ENCODE results near the gene DNTT.

The DNTT gene

DNA sequence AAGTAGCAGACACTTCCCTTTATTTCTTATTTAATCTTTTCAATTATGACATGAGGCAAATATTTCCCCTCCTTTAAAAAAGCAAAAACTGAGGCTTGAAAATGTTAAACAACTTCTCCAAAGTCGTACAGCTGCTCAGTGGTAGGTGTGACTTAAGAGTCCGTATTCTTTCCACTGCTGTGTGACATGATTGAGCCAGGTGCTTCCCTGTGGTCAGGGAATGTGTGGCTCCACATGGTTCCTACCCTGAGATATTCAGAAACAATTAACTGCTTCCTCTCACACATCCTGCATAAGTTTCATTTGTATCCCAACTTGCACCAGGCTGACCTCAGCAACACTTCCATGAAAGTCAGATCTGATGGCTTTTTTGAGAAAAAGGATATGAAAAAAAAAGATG, 41.0 kb downstream of the DNTT start:
- DNase-seq (ENCODE audit: low read depth): no peak

DNA sequence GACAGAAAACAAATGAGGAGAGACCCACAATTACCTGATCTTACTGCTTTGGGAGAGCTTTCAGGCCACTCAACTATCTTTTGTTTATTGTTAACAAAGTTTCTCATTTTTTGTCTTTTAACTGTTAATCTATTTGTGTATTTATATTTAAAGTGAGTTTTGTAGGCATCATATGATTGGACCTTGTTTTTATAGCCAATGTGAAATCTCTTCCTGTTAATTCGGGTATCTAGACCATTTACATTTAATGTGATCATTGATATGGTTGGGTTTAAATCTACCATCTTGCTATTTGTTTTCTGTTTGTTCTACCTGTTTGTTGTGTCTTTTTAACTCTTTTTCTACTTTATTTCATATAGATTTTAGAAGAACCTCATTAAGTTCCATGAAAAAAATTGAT, 42.1 kb downstream of the DNTT start:
- DNase-seq (ENCODE audit: low read depth): no peak

DNA sequence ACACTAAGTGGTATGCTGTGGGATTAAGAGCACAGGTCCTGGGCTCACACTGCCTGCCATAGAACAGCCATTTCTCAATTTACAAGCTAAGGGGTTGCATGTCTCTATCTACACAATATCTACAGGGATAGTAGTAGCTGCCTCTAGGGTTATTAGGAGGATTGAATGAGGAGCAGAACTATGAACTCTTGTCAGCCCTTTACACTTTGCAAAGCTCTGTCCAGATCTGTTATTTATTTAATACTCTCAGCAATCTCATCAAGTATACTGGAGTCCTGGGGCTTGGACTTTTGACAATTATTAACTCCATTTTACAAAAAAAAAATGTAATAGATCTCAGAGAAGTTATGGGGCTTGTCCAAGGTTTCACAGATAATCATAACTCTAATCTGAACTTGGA, 47.8 kb downstream of the DNTT start:
- DNase-seq (ENCODE audit: low read depth): no peak

DNA sequence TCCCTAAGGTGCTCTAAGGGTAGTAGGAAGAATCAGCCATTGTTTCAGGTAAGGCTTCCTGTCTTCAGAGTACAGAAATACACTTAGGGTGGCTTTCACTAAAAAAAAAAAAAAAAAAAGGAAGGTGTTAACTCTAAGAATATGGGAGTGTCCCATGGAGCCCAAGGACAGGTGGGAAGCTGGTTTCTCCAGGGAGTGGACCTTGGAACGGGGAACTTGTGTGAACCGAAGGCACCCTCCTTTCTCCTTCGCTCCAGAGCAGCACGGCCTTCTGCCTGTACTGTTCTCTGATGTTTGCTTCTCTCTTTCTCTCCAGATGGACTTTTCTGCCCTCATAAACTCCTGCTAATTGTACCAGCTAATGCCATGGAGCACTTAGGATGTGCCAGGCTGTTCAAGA, 48.3 kb downstream of the DNTT start:
- DNase-seq (ENCODE audit: low read depth): no peak

DNA sequence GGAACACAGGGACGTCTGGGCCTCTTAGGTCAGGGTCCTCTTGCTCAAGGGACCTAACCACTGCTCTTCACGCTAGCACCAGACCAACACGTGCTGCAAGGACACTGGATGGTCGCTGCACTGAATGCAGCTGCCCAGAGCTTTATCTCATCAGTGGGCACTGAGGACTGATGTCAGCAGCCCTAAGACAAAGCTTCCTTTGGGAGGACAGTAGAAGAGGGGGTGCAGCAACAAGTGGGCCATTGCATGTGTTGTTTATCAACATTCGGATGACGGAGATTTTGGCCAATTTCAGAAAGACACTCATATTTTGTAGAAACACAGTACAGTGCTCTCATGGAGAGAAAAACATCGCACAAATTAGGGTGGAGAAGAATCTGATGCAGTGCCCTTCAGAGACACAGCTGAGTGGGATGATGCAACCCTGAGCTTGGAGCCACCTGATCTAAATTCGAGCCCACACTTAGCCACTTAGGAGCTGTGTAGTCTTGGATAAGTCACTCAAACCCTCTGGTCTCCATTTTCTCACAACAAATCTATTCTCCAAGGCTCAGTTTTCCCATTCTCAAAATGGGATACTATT, 52.9 kb downstream of the DNTT start:
- DNase-seq (ENCODE audit: low read depth): no peak

DNA sequence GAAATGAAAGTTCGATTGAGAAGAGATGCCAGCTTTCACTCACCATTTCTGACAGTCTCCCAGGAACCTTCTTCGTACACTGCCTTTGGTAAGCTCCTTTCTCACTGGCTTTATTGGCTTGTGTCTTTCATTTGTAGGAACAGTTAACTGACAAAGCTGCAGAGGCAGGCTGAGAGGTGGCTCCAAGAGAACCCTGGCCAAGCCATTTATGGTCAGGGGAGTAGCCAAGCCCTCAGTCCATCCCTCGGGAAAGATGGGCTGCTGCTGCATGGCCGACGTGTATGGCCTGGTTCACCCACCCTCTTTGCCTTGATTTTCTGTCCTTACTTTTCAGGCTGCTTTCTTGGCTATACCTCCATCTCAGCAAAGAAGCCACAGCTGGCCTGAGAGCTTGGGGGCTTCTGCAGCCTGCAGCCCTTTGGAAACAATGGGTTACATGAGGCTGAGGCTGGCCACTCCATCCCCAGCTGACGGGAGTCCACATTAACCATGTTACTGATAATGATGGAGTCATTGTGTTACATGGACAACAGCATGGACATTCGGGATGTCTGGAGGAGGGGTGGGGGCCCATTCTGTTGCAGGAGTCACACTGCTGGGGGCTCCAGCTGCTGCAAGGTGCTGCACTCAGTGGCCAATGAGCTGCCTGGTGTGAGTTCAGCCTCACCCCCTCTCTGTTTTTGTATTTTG, 54.8 kb downstream of the DNTT start, which contains the start of gene OPALIN:
Gene OPALIN (minus strand): TSS at position 152 of the 690 bp plus-strand sequence. CDS start 106 bp downstream, at position 46.
- DNase-seq (ENCODE audit: low read depth): no peak

DNA sequence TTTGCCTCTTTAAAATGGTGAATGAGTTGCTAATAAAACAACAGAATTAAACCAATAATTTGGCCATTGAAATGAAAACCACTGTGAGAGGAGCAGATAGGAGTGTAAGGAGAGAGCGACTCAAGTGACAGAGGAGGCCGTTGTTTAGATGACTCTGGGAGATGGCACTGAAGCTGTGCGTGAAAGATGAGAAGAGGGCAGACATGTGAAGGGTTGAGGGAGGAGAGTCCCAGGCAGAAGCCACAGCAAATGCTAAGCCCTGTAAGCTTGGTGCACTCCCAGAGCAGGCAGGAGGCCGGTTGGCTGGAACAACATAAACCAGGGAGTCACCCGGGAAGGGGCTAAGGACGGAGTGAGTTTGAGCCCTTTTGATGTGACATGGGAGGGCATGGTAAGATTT, 55.4 kb downstream of the DNTT start:
- DNase-seq (ENCODE audit: low read depth): no peak

DNA sequence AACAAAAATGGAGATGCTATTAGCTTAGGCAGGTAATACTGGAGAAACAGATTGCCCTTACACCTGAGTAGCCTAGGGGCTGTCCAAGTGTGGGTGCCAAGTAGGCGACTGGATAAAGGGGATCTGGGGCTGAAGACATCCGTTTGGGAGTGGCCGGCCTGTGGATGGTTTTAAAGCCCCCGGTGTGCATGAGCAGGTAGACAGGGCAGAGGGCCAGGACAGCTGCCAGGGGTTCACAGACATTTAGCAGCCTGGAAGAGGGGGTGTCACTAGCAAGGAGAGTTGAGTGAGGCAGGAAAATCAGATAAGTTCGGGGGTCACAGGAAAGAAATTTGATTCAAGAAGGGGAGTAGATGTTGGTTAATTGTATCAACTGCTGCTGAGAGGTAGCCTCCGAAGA, 56.1 kb downstream of the DNTT start:
- DNase-seq (ENCODE audit: low read depth): no peak

DNA sequence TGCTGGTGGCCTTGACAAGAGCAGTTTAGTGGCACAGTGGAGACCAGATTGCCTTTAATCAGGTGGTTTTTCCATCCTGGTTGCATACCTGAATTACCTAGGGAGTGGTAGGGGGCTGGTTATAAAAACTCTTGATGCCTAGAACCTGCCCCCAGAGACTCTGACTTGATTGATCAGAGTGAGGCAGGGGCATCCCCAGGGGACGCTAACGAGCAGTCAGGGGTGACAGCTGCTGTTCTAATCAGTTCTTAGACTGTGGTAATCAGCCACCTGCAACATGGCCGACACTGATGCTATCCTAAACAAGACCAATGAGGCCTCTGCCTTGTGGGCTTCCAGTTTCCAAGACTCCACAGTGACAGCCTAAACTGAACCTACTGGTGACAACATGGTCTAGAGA, 56.5 kb downstream of the DNTT start:
- DNase-seq (ENCODE audit: low read depth): no peak

DNA sequence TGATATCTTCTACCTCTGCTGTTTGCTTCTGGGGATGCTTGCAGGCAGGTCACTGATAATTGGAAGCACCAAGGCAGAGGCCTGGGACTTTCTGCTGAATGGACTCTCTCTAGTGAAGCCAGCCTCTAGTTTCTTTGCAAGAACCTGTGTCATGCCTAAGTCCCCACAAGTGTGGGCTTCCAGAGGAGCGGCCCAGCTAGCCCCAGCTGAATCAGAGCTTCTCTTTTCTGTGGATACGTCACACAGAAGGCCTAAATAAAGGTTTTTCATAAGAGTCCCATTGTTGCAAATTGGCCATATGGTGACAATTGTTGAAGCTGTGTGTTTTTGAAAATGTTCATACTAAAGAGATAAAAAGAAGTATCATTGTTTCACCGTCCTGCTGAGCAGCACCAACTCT, 61.3 kb downstream of the DNTT start:
- no peak for DNase-seq (ENCODE audit: low read depth)

DNA sequence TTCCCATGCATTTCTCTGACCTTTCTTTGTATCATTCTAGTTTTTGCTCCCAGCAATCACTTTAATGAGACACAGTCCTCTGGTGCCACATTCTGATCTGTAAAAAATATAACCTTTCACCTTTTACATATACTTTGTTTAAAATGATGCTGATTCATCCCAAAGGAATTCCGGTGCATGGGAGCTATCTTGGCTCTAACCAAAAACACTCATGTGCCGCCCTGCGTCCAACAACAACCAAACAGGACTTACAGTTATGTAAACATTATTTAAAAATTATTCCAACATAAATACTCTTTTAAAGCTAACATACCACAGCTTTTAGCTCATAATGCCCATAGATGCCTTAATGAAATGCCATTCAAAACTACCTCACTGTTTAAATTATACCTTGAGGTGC, 62.3 kb downstream of the DNTT start:
- no peak for DNase-seq (ENCODE audit: low read depth)

DNA sequence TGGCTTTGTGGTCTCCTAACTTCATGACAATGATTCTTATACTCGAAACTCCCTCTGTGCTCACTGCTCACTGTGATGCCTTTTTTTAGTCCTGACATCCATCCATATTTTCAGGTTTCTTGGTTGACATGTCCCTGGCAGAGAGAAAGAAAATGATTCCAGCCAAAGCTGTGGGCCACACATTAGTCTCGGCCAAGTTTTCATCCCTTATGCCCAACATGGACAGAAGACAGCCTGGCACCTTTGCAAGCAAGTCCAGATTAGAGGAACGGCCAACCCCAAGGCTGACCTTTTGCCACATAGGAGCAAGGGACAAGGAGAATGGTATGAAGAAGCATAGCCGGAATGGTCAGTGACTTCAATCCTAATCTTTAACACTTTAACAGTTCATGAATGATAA, 63.2 kb downstream of the DNTT start:
- no peak for DNase-seq (ENCODE audit: low read depth)

DNA sequence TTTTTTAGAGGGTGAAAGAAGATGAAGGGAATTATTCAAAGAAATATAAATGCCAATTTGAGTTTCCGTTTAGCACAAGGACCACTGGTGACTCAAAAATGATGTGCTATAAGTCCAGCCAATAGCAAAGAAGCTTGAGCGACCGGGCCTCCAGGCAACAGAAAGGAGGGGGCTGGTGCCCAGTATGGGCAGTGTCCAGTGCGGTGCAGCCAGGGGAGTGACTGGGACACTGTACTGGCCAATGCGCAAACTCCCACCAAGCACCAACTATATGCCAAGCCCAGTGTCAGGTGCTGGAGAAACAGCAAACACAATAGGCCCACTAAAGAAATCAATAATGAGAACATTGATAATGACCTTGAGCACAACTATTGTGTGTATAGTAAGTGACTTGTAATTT, 64.7 kb downstream of the DNTT start:
- DNase-seq (ENCODE audit: low read depth): no peak

DNA sequence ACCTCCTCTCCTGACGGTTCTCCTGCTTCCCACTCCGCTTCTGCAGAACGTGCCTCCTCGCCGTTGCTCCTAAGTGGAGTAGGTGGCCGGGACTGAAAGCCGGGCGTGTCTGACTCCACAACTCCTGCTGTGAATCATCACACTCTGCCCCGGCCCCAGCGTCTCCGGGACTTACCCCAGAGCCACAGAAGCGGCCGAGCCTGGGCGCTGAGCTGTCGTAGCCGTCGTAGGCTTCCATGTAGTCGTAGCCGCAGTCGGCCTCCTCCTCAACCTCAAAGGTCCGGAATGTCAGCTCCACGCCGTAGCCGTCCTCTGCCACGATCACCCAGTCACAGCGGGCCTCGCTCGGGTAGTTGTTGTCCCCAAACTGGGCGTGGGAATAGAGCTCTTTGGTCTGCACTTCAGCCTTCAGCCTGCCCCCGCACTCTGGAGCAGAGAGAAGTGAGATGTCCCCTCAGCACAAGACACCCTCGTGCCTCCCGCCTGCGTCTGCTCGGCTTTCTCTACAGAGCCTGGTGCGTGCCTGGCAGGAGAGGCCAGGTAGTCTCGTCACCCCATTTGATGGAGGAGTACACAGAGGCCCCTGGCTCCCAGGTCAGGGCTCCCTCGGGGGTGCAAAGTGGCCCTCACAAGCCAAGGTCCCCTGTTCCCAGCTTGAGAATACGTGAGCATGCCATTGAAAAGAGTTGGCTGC, 65.8 kb downstream of the DNTT start:
- no peak for DNase-seq (ENCODE audit: low read depth)

DNA sequence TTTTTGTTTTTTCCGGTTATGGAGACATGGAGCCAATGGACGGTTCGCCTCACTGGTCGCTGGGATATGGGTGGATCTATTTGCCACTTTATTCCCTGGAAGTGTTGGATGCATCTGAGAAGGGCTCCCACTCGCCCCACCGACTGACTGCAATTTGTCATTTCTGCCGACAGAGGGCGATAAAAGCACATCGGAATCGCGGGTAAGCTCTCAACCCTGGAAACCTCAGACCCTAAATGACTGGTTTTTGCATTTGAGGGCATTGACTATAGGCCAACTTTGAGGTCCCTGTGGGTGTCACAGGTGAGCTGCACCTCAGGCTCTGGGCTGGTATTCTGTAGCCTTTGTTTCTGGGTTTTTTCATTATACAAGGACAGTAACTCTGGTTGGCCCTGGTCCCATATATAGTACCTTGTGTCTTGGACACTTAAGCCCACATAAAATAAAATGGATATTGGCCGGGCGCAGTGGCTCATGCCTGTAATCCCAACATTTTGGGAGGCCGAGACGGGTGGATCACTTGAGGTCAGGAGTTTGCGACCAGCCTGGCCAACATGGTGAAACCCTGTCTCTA, 66.4 kb downstream of the DNTT start:
- peak; percentile 33 for DNase-seq (ENCODE audit: low read depth)

DNA sequence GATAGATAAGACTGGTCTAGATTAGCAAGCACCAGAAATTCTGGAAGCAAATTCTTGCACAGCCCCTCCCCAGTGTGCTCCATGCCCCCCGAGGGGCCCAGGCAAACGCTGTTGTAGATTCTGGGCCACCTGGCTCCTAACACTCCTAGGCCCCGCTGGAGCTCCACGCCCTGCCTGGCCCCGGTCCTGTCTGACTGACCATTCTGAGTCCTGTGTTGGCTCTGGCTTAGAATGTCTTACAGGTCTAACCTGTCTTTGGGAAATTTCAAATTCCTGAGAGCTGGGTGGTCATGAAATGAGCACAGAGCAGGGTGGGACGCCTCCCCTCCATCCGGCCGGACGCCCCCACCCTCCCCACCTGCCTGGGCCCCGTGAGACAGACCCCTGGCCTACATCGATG, 67.1 kb downstream of the DNTT start:
- no peak for DNase-seq (ENCODE audit: low read depth)

DNA sequence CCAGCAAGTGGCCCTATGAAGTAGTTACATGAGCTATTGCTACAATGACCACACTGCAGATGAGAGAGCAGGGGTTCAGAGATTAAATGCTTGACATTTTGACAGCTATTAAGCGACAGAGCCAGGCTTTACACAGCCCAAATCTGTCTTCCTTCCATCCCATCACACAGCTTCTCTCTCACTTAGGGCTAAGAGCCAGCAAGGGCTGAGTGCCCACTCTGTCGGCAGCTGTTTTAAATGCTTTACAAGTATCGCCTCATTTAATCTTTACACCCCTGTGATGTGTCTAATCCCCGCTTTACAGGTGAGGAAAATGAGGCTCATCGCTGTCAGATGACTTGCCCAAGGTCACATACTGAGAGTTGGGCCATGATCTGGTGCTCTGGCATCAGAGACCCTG, 69.8 kb downstream of the DNTT start:
- no peak for DNase-seq (ENCODE audit: low read depth)

DNA sequence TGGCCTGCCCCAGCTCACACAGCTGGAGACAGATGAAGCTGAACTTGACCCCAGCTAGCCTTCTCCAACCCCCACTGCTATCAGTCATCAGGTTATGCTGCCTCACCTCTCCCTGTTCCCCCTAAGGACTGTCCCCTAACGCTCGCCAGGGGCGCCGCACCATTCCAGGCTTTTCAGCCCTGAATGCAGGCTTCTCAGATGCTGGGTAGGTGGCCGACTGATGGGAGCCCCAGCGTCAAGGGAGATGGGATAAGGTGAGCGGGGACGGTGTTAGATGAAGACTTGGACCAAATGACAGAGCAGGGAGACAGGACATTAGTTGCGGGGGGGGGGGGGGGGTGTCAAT, 70.4 kb downstream of the DNTT start:
- no peak for DNase-seq (ENCODE audit: low read depth)

DNA sequence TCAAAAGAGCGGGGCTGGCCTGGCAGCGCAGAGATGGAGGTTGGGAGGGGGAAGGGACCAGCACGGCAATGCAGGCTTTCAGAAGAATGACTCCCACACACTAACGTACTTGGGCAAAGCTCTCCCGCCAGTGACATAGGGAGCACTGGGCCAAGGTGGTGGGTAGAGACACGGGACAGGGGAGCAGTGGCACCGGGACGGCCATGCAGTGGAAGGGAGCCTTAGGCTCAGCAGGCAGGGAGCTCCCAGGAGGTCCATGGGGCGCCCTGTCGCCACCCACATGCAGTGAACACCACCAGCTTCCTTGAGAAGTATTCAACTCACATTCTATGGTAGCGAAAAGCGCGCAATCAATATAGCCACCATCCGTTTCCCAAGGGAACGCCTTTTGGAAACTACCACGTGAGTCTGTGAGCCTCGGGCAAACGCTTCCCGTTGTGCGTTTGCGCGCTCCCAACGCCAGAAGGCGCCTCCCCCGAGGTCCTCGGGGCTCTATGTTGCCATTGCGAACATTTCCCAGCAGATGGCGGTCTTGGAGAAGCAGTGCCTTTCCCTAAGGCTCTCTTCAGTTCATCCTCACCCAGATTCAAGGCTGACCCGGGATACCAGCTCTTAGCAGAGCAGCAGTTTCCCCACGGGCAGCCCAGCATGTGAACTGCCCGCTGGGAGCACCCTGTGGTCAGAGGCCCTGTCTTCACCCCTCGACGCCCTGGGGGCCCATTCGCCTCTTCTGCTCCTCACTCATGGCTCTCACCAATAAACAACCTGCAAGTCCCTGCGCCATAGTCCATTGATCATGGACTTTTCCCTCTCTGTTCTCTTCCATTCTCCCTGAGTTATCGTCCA, 71.0 kb downstream of the DNTT start:
- peak; percentile 75 for DNase-seq (ENCODE audit: low read depth)

DNA sequence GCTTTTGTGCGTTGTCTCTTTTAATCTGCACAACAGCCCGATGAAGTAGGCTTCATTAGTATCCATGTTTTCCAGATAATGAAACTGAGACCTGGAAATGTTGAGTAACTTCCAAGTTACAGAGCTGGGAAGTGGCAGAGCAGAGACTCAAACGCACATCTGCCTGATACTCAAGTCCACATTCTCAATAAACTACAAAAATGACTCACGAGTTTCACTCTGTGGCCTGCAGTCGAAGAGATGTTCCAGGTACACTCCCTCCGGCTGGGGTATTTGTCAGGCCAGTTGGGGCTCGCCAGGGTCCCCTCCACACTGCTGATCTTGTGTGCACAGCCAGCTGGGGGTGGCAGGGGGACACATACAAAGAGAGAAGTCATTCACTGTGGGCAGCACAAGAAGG, 72.2 kb downstream of the DNTT start:
- DNase-seq (ENCODE audit: low read depth): no peak

DNA sequence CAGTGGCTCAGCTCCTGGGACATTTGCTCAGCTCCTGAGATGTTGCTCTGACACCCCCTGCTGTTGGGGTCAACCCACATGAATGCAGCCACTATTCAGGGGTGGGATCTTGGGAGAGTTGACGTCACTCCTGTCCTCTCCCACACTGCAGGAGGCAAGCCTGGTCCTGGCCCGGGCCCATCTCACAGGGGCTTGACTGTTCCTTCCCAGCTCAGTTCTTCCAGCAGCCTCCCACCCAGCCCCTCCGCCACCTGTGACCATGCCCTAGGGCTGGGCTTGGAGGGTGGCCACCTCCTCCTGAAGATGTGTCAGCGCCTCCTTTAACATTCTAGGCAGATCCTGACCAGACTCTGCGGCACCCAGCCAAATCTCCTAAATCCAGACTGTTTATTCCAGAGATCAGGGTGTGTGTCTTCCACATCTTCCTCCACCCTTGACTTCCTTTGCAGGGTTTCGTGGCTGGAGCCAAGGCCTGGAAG, 73.6 kb downstream of the DNTT start:
- no peak for DNase-seq (ENCODE audit: low read depth)

DNA sequence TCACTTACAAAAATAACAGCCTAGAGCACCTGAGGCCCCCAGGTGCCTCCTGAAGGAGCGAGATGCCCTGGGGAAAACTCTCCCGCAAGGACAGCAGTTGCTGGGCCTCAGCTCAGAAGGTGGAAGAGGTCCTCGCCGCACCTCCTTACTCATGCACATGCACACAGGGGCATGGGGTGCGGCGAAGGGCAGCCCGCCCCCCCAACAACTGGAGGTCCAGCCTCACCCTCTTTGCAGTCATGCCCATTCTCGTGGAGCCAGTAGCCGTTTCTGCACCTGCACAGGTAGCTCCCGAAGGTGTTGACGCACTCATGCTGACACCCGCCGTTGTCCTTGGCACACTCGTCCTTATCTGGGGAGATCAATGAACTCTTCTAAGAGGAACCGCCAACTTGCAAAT, 74.5 kb downstream of the DNTT start:
- DNase-seq (ENCODE audit: low read depth): no peak
